ENCODE data around the gene CPEB3.
A peak's percentile ranks its signal among the peaks of the same experiment; 100 is the strongest.
"Not testable (repeated sequence)": the region's sequence is repeated elsewhere in the genome, so short reads cannot be mapped to it uniquely, and the experiment has no call there.

CPEB3 gene

DNA sequence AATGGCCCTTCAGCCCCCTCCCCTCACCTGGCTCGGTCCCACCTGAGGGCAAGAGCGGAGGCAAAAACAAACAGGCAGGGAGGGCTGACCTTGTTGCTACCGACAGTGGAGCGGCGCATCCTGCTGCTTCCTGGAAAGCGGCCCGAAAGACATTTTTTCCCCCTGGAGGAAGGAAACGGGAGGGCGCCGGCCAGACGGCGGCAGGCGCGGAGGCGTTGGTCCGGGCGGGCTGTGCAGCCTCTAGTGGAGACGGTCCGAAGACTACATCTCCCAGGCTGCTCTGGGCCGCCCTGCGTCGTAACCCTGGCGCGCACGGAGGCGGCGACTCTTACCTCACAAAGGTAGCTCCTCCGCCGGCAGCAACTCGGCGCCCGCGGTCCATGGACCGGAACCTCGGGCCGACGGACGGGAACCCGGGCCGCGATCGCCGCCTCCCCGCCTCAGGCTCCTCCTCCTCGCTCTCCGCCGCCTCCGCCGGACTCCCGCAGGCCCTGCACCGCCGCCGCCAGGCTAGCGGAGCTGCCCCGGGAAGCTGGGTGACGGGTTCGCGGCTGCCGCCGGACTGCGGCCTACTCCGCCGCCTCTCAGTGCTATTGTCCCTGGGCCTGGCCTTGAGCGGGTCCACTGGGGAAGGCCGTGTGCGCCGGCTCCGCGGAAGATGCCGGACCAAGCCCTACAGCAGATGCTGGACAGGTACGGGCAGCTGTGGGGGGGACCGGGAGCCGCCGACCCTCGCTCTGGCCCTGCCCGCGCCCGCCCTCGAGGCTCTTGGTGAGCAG, at the start of gene CPEB3, which contains the start of gene MARCHF5:
TSS of gene CPEB3 (minus strand) at position 242 of the 779 bp plus-strand sequence. CDS start 50,728 bp downstream, outside the sequence.
TSS of gene MARCHF5 (plus strand) at position 331 of the 779 bp plus-strand sequence. CDS start at position 659, 328 bp downstream.
- peak; percentile 98 for DNase-seq

DNA sequence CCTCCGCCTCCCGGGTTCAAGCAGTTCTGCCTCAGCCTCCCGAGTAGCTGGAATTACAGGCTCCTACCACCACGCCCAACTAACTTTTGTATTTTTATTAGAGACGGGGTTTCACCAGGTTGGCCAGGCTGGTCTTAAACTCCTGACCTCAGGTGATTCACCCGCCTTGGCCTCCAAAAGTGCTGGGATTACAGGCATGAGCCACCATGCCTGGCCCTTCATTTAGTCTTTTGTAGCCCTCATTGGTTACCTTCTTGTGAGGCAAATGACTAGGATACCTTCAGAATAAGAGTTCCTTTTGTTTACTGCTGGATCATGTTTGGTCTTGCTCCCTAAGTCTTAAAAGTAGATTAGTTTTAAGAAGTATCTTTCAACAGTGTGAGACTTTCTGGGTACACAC, 39.0 kb upstream of the CPEB3 start:
- not testable (repeated sequence) for DNase-seq

DNA sequence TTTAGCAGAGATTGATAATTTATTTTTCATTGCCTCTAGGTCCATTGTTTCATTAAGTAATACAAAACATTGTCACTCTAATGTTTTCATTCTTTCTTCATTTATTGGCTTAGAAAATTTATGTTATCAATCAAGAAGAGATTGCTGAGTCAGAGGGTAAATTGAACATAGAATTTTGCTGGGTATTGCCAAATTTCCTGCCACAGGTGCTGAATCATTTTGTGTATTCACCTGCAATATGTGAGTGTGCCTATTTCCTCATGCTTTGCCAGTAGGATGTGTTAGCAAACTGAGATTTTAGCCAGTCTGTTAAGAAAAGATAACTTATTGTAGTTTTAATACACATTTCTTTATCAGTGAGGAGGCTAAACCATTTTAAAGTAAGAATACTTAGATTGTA, 38.1 kb upstream of the CPEB3 start:
- no peak for DNase-seq

DNA sequence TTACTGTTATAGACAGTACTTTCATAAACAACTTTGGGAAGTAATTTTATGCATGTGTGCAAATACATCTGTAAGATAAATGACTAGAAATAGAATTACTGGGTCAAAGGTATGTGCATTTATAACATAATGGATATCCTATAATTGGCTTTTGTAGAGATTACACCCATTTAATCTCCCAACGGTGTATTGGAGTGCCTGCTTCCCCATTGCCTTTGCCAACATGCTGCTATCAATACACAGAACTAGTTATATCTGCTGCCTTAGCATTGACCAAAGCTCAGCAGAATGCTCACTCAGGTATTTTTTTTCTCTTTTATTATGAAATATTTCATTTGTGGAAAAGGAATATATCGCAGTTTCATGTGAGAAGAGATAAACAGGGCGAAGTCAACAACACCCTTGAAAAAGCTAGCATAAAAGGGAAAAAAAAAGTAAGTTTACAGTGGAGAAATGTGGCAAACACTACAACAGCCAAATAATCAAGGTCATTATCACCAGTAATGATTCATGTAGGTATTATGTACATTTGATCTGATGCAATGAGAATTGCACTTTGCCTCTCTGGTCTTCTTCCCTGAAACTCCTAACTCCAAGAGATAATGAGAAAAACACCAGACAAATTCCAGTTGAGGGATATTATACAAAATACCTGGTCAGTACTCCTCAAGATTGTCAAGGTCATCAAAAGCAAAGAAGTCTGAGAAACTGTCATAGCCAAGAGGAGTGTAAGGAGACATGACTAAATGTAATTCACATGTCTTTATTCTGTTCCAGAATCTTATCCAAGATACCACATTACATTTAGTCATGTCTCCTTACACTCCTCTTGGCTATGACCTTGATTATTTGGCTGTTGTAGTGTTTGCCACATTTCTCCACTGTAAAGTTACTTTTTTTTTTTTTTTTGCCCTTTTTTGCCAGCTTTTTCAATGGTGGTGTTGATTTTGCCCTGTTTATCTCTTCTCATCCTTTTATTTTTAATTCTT, 36.9 kb upstream of the CPEB3 start:
- no peak for DNase-seq

DNA sequence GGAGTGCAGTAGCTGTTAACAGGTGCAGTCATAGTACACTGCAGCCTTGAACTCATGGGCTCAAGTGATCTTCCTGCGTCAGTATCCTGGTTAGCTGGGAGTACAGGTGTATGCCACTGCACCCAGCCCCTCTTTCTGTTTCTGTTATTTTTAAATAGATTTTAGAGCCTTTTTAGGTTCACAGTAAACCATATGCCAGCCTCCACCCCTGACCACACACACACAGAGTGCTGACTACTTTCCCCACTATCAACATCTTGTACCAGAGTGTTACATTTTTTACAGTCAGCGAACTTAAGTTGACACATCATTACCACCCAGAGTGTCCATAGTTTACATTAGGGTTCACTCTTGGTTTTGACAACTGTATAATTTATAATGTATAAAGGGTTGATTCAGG, 32.2 kb upstream of the CPEB3 start:
- no peak for DNase-seq

DNA sequence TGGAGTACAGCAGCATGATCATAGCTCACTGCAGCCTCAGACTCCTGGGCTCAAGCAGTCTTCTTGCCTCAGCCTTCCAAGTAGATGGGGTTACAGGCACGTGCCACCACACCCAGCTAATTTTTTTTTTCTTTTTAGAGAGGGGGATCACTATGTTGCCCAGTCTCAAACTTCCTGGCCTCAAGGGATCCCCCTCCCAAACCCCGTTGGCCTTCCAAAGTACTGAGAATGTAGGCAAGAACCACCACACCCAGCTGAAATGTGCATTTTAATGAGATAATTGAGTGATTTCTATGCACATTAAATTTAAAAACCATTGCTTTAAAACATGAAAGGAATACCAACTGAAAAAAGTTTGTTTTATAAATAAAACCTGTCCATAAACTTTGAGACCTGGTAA, 25.7 kb upstream of the CPEB3 start:
- DNase-seq: no peak

DNA sequence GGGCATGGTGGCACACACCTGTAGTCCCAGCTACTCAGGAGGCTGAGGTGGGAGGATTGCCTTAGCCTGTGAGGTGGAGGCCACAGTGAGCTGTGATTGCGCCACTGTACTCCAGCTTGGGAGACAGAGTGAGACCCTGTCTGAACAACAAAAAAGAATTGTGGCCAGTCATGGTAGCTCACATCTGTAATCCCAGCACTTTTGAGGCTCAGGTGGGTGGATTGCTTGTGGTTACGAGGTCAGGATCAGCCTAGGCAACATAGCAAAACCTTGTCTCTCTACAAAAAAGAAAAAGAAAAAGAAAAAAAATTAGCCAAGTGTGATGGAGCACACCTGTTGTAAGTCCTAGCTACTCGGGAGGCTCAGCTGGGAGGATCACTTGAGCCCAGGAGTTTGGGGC, 22.9 kb upstream of the CPEB3 start:
- no peak for DNase-seq

DNA sequence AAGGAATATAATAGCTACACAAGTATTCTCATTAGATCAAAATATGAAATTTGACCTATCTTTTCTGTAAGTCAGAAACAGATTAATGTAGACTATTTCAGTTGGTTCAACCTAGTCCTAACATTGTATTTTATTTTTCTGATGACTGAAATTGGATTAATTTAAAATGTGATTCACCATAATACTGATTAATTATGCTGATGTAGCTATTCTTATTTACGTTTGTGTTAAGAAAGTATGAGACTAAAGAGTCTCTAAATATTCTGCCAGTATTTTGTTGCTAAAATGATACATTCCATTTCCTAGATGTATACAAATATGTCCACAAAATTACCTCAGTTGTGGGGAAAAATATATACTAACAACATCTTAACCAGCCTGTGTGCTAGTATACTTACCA, 18.4 kb upstream of the CPEB3 start:
- DNase-seq: no peak

DNA sequence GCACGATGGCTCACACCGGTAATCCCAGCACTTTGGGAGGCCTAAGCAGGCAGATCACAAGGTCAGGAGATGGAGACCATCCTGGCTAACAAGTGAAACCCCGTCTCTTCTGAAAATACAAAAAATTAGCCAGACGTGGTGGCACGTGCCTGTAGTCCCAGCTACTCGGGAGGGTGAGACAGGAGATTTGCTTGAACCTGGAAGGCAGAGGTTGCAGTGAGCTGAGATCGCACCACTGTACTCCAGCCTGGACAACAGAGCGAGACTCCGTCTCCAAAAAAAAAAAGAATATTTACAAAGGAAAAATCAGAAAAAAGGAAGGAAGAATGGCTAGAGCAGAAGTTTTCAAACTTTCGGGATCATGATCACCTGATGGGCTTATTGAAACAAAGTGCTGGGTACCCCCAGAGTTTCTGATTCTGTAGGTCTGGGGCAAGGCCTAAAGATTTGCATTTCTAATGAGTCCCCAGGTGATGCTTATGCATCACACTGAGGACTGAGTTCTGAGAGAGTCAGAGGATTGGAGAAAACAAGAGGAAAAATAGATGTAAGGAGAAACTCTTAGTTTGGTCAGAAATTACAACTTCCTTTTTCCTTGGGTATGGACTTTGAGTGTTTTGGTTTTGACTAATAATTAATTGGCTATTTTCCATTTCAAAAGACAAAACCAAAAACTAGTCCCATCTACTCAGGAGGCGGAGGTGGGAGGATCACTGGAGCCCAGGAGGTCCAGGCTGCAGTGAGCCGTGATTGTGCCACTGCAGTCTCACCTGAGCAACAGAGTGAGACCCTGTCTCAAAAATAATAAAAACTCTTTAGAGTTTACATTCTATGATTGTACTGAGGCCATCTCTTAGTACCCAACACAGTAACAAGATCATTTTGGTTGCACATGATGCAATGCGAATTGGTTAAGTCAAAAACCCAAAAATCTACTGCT, 14.5 kb upstream of the CPEB3 start:
- DNase-seq: no peak

DNA sequence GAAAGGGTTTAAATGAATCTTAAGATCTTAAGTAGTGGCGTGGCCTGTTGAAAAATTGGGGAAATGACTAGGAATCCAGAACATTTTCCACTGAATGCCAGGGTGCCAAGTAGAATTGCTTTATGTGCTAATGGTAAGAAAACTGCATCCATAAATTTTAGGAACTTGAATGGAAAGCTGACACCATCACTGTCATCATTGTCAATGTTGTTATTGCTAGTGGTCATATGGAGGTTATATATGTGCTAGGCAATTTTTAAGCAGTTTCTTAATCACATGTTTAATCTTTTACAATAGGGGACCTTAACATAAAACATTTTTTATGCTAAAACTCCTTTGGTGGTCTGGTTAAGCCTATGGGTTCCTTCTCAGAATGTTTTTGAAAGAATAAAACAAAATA, 13.2 kb upstream of the CPEB3 start:
- DNase-seq: peak; percentile 27

DNA sequence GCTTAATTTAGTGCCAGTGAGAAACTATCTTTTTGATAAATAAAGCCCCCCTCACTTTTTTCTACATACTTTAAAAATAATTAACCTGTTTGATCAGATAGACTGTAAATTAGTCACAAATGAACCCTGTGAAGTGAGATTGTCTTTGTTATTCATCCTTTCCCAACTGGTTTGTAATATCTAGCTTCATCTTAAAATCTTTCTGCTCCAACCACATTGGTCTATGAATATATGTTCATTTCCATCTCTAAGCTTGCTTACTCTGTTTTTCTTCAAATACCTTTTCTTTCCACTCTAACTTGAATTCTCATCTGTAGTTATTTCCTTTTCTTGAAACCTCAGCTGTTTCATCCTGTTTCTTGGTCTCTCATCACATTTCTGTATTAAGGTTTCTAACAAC, 12.2 kb upstream of the CPEB3 start:
- no peak for DNase-seq

DNA sequence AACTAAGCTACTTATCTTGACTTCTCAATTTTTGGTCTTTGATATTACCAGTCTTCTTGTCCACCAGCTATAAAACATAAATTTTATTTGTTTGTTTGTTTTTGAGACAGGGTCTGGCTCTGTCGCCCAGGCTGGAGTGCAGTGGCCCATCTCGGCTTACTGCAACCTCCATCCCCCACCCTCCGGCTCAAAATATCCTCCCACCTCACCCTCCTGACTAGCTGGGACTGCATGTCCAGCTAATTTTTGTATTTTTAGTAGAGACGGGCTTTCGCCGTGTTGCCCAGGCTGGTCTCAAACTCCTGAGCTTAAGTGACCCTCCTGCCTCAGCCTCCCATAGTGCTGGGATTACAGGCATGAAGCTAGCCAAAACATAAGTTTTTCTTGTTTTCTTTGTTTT, 7.6 kb upstream of the CPEB3 start:
- no peak for DNase-seq

DNA sequence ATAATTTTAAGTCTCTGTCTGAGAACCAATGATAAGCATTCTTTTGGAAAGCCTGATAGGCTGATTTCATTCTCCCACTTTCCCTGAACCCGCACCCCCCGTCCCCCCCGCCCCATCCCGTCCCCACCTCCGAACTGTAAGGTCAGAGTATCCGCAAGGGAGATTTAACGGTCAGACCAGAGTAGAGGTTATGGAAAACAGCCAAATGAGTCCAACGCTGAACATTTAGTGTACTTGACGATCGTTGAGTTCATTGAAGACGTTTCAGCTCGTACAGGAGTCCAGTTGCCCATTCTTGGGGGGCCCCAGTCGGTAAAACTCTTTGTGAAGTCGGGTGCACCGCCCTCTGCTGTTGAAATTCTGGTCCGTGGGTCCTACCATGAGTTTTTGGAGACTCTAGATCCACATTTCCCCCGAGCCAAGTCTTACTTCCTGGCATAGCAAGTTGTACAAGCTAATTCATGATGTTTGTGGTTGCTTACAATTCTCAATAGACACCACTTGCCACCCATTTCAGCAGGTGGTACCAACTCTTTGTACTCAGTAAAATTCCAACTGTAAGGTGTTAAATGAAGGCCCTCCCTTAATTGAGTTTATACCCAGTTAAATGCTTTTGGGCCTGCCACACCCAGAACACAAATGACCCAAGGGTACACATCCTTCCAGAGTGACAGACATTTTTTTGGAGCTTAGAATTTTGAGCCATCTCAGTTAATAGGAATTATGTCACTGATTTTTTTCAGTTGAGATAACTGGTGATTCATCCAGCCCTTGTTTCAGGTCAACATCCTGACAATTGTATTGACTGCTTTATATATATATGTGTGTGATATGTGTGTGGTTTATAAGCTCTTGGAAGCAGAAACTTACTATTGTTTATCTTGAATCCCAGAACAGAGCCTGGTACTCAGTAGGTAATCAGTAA, 1.3 kb upstream of the CPEB3 start:
- DNase-seq: peak; percentile 65

DNA sequence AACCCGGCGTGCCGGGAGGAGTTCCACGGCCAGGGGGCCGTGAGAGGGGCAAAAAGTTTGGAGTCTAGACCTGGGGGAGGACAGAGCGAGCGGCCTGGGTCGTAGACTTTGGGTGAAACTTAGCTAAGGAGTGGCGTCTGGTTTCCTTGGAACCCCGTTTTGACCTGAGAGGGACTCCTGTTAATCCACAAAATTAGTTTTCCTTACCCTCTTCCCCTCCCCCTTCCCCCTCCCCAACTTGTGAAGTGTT, 663 bp upstream of the CPEB3 start:
- no peak for DNase-seq

DNA sequence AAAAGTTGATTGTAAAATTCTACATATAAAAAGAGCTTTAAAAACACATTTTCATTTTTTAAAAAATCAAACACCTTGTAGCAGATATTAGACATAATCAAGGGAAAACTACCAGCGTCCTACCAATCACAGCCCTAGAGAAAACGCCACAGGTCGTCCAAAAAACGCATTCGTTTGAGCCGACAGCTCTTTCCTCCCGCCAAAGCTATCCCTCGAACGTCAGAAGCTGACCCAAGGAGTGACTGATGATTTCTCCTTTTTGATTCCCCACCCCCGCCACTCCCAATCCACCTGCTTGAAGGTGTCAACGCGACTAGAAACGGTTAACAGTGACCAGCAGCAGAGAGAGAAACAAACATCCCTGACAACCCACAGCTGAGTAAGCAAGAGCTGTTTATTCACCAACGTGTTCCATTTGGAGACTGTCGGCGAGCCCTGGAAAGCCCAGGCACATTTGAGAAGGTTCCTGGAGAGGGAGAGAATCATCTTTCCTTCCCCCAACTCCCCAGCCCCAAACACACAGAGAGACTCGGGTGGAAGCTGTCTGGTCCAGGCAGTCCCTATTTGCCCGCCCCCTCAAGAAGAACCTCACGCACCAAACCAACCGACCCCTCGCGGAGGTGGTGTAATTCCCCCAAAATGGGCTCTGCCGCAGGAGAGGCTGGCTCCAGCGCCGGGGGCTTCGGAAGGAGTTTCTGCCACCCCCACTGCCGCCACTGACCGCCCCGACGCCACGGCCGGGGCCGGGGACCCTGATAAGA, 622 bp downstream of the CPEB3 start:
- peak; percentile 26 for DNase-seq

DNA sequence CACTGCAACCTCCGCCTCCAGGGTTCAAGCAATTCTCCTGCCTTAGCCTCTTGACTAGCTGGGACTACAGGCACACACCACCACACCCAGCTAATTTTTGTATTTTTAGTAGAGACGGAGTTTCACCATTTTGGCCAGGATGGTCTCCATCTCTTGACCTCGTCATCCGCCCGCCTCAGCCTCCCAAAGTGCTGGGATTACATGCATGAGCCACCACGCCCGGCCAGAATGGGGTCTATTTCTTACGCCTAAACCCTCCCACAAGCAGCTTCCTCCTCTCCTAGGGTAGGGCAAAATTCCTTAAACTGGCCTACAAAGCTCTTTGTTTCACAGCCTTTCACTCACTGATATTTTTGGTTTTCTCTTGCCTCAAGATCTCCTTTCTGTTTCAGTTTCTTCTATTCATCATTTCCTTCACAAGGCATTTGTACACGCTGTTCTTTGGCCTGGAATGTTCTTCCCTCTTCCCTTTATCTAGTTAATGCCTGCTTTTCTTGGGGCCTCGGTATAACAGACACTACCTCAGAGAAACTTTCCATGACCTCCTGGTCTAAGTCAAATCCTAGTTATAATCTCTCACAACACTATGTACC, 6.7 kb downstream of the CPEB3 start:
- peak; percentile 81 for DNase-seq

DNA sequence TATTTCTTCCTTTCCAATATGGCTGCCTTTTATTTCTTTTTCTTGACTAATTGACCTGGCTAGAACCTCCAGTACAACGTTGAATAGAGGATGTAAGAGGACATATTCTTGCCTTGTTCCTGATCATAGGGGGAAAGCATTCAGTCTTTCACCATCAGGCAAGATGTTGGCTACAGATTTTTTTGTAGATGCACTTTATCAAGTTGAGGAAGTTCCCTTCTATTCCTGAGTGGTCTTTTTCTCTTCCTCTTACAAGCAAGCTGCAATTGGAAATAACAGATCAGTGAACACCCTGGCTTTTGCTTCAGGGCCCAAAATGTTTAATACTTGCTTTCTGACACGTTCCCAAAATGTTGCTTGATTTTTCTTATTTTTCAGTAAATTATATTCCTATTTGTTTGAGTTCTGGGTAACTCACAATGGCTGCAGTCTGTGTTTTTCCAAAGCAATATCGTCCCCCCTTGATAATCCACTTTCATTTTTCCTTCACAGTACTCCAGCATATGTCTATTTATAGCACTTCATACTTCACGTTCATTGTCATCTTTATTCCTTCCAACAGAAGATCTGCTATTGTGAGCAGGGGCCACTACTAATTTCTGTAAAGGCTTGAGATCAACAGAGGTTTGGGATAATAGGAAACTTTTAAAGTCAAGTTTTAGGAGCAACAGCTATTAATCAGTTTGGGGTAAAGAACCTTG, 11.7 kb downstream of the CPEB3 start:
- peak; percentile 27 for DNase-seq

DNA sequence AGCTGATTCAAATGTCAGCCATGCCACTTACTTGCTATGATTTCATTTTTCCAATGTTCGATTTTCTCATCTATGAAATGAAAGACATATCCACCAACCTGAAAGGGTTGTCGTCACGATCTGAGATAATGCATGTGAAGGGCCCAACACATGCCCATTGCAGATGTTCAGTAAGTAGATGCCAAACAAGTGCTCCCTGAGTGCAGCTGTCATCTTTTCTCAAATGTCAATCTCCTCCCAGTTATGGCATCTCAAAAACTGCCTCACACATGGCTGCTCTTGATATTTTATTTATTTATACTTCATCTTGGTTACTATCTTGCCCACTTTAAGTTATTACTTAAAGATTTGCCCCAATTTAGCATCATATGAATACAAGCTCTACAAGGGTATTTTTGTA, 16.8 kb downstream of the CPEB3 start:
- no peak for DNase-seq

DNA sequence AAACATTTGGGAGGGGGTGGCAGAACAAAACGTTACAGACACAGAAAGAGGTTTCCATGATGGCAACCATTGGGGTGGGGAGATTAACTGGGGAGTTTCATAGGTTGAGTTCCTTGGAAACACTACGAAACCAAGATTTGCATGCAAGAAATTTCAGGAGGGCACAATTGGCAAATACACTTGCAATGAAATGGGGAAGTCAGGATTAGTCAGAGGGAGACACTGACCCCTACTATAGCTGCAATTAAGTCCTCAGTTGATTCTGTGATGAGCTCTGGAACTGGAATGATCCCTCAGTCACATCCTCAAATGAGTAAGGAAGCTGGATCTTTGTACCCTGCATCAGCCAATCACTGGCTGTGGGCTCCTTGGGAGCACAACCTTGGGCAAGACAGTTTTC, 22.1 kb downstream of the CPEB3 start:
- peak; percentile 95 for DNase-seq

DNA sequence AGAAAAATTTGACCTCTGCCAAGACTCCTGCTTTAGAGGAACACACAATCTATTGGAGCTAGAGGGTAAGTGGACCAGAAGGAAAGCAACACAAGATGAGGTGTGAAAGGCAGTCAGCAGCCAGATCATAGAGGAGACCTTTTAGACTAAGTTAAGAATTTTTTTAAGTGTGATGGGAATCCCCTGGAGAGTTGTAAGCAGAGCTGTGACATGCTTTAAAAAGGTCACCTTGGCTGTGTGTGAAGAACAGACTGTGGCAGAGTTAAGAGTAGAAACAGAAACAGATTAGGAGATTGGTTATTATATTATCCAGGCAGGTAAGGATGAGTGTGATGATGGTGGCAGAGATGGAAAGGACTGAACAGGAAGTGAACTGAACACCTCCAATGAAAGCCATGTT, 23.5 kb downstream of the CPEB3 start:
- no peak for DNase-seq
